Loucy (cell line): ENCODE measurements around the gene PTCH2.

Source experiments
- EZH2phosphoT487 ChIP-seq: fragments of 200-600 bp; IDR thresholded peaks from 2 replicates; pipeline ENCODE4 v1.6.1; 2018; ENCODE audit warnings: antibody characterized with exemption, mild to moderate bottlenecking, moderate library complexity, borderline replicate concordance
- TF ChIP-seq, protein P1 (sequence below): fragments of 200-600 bp; sonication (generic); conservative IDR thresholded peaks from 2 replicates; pipeline ENCODE4 v1.5.1; 2014; ENCODE audit warnings: mild to moderate bottlenecking, antibody characterized with exemption, low read length

DNA sequence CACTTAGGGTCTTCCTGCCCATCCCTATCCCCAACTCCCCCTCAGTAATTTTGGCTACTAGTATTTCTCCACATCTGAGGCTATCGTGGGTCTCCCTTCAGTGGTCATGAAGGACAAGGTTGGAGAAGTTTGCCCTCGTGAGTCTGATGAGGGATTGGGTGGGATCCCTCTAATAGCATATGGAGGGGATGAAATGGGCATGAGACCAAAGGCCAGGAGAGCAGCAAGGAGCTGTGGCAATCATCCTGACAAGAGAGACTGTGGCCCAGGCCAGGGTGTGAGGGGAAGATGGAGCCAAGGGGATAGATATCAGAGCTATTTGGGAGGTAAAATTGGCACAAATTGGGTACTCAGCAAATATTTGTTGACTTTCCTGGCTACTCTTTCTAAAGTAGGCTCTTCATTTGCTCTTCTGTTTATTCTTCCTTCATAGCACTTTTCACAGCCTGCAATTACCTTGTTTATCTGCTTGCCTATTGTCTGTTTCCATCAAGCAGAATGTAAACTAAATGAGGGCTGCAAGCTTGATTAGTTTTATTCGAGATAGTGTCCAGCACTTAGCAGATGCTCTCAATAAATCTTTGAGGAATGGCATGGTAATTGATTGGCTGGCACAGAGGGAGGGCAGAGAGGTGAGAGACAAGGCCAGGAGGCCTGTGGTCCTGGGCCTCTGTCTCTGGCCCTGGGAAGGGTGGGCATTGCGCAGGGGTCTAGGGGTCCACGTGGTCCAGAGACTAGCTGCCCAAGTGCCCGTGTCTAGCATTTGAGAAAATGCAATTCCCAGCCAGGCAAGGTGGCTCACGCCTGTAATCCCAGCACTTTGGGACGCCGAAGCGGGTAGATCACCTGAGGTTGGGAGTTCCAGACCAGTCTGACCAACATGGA lies 44.3 kb downstream of the PTCH2 start:
- TF ChIP-seq, protein P1, sequence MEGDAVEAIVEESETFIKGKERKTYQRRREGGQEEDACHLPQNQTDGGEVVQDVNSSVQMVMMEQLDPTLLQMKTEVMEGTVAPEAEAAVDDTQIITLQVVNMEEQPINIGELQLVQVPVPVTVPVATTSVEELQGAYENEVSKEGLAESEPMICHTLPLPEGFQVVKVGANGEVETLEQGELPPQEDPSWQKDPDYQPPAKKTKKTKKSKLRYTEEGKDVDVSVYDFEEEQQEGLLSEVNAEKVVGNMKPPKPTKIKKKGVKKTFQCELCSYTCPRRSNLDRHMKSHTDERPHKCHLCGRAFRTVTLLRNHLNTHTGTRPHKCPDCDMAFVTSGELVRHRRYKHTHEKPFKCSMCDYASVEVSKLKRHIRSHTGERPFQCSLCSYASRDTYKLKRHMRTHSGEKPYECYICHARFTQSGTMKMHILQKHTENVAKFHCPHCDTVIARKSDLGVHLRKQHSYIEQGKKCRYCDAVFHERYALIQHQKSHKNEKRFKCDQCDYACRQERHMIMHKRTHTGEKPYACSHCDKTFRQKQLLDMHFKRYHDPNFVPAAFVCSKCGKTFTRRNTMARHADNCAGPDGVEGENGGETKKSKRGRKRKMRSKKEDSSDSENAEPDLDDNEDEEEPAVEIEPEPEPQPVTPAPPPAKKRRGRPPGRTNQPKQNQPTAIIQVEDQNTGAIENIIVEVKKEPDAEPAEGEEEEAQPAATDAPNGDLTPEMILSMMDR, result no peak
- no peak for TF ChIP-seq EZH2phosphoT487
